Type B pancreatic cell (in vitro differentiated cells): ENCODE results near the gene VGLL1. TPM values are rescaled to one million over a fixed set of nuclear protein-coding genes. Genes with fewer than 3 reads are reported as not detected.
A peak's percentile ranks its signal among the peaks of the same experiment; 100 is the strongest.

Experiments used
- DNase-seq: peaks from one replicate; pipeline ENCODE4 v3.0.0; 2021; ENCODE audit warnings: mixed read lengths; ENCODE audit not compliant: unreplicated experiment; ENCODE audit errors: extremely low spot score
- H3K27ac Mint-ChIP-seq: 2 replicates; pipeline ENCODE4 v1.8.0; 2021; ENCODE audit warnings: mild to moderate bottlenecking, mixed read lengths
- H3K27me3 Mint-ChIP-seq: 2 replicates; pipeline ENCODE4 v1.8.0; 2021; ENCODE audit warnings: mixed read lengths
- H3K36me3 Mint-ChIP-seq: 2 replicates; pipeline ENCODE4 v1.8.0; 2021; ENCODE audit warnings: mixed read lengths
- H3K4me1 Mint-ChIP-seq: one replicate; pipeline ENCODE4 v1.8.0; 2021; ENCODE audit warnings: mixed read lengths; ENCODE audit not compliant: unreplicated experiment
- H3K4me3 Mint-ChIP-seq: 2 replicates; pipeline ENCODE4 v1.8.0; 2021; ENCODE audit warnings: mild to moderate bottlenecking, mixed read lengths
- H3K9me3 Mint-ChIP-seq: 2 replicates; pipeline ENCODE4 v1.8.0; 2021; ENCODE audit warnings: mixed read lengths
- CTCF ChIP-seq: fragments of 200-600 bp; sonication (generic); conservative IDR thresholded peaks from 2 replicates; pipeline ENCODE4 v1.5.0; 2021; ENCODE audit warnings: antibody characterized with exemption, mild to moderate bottlenecking
- total RNA-seq: library from RNA; stranded (reverse); gene quantifications from 2 replicates; pipeline ENCODE4 v1.2.1, GENCODE V29; 2021; ENCODE audit warnings: low replicate concordance

Gene VGLL1
- total RNA-seq, 1 donor from 2014 or later, result 22.6 TPM

- H3K36me3 Mint-ChIP-seq, result no peaks in the 10 kb centered on the region
- no peaks in the 10 kb centered on the region for H3K9me3 Mint-ChIP-seq
- DNase-seq, result no peak
- no peaks in the 10 kb centered on the region for H3K27me3 Mint-ChIP-seq
- no peaks in the 10 kb centered on the region for H3K4me1 Mint-ChIP-seq
- no peak overlapping the region for H3K4me3 Mint-ChIP-seq
- TF ChIP-seq CTCF, result no peak
- H3K27ac Mint-ChIP-seq, result no peak overlapping the region
Measured at GRCh38 chrX:136555694-136556093, 23.7 kb downstream of the VGLL1 start.

- no peak overlapping the region for H3K4me3 Mint-ChIP-seq
- H3K36me3 Mint-ChIP-seq, result no peaks in the 10 kb centered on the region
- no peaks in the 10 kb centered on the region for H3K4me1 Mint-ChIP-seq
- no peak for DNase-seq
- H3K9me3 Mint-ChIP-seq, result no peaks in the 10 kb centered on the region
- H3K27ac Mint-ChIP-seq, result no peak overlapping the region
- H3K27me3 Mint-ChIP-seq, result no peaks in the 10 kb centered on the region
- TF ChIP-seq CTCF, result no peak
Measured at GRCh38 chrX:136572030-136572429, 40.0 kb downstream of the VGLL1 start.

- no peaks in the 10 kb centered on the region for H3K27me3 Mint-ChIP-seq
- no peaks in the 10 kb centered on the region for H3K9me3 Mint-ChIP-seq
- no peak overlapping the region for H3K27ac Mint-ChIP-seq
- H3K36me3 Mint-ChIP-seq, result no peaks in the 10 kb centered on the region
- H3K4me1 Mint-ChIP-seq, result no peaks in the 10 kb centered on the region
- DNase-seq, result no peak
- H3K4me3 Mint-ChIP-seq, result no peak overlapping the region
- no peak for TF ChIP-seq CTCF
Measured at GRCh38 chrX:136574548-136574947, 42.5 kb downstream of the VGLL1 start.

GRCh38 chrX:136577552-136577951 lies 45.5 kb downstream of the VGLL1 start:
- no peaks in the 10 kb centered on the region for H3K36me3 Mint-ChIP-seq
- no peaks in the 10 kb centered on the region for H3K4me1 Mint-ChIP-seq
- peak; percentile 73 for TF ChIP-seq CTCF
- H3K4me3 Mint-ChIP-seq, result no peak overlapping the region
- H3K27me3 Mint-ChIP-seq, result no peaks in the 10 kb centered on the region
- no peak overlapping the region for H3K27ac Mint-ChIP-seq
- H3K9me3 Mint-ChIP-seq, result no peaks in the 10 kb centered on the region
- no peak for DNase-seq

- no peaks in the 10 kb centered on the region for H3K27me3 Mint-ChIP-seq
- no peaks in the 10 kb centered on the region for H3K9me3 Mint-ChIP-seq
- no peaks in the 10 kb centered on the region for H3K36me3 Mint-ChIP-seq
- no peak for DNase-seq
- H3K27ac Mint-ChIP-seq, result no peak overlapping the region
- no peak for TF ChIP-seq CTCF
- no peak overlapping the region for H3K4me3 Mint-ChIP-seq
- H3K4me1 Mint-ChIP-seq, result no peaks in the 10 kb centered on the region
Measured at GRCh38 chrX:136580316-136580715, 48.3 kb downstream of the VGLL1 start.

- no peak for TF ChIP-seq CTCF
- no peaks in the 10 kb centered on the region for H3K9me3 Mint-ChIP-seq
- H3K27ac Mint-ChIP-seq, result no peak overlapping the region
- H3K36me3 Mint-ChIP-seq, result no peaks in the 10 kb centered on the region
- no peak for DNase-seq
- no peak overlapping the region for H3K4me3 Mint-ChIP-seq
- no peaks in the 10 kb centered on the region for H3K27me3 Mint-ChIP-seq
- H3K4me1 Mint-ChIP-seq, result no peaks in the 10 kb centered on the region
Measured at GRCh38 chrX:136582624-136583023, 50.6 kb downstream of the VGLL1 start.
